Measurements from ENCODE around the gene HCN1. TPM values are rescaled to one million over a fixed set of nuclear protein-coding genes. Genes with fewer than 3 reads are reported as not detected.

Gene HCN1
- total and polyA plus RNA-seq, 2 of the 8 experiments (the other 6 are each of a cell fraction or from before 2014, with no cell fraction given), result 1.1 to 6.7 TPM

GRCh38 chr5:45672271-45672670 lies 23.9 kb downstream of the HCN1 start (continued):
- no peak for TF ChIP-seq RXRA (IDR thresholded peaks at IDR 0.05; ENCODE audit: insufficient read depth, low read depth, low read length)

Measured in H1 (cell line).